GM10266 (cell line): Measurements from ENCODE around the gene SAMD5.

Experiments used
- DNase-seq: peaks from one replicate; pipeline ENCODE4 v3.0.0; 2012; ENCODE audit errors: extremely low spot score
- CTCF ChIP-seq: IDR thresholded peaks from 2 replicates; pipeline ENCODE4 v1.5.1; 2012; ENCODE audit warnings: mild to moderate bottlenecking, low read depth; ENCODE audit not compliant: control insufficient read depth, insufficient read depth; ENCODE audit errors: missing control alignments

SAMD5 gene

GRCh38 chr6:147617366-147617765 lies 108.9 kb downstream of the SAMD5 start:
- DNase-seq: no peak
- no peak for TF ChIP-seq CTCF

- no peak for TF ChIP-seq CTCF
Measured at GRCh38 chr6:147618457-147618856, 110.0 kb downstream of the SAMD5 start.

GRCh38 chr6:147618927-147619326 lies 110.4 kb downstream of the SAMD5 start:
- DNase-seq: no peak

More at GRCh38 chr6:147618457-147618856, 110.0 kb downstream of the SAMD5 start:
- DNase-seq: no peak

More at GRCh38 chr6:147618927-147619326, 110.4 kb downstream of the SAMD5 start:
- TF ChIP-seq CTCF: no peak
